ENCODE measurements around the gene CMTM4.

The CMTM4 gene

GRCh38 chr16:66566051-66566901 is 130.3 kb downstream of the CMTM4 start, which contains the start of gene CMTM1:
Gene CMTM1 (plus strand): TSS chr16:66566439. CDS start chr16:66566514, 75 bp downstream.
- DNase-seq (ENCODE audit: low read depth, low spot score): peak; percentile 65
